RWPE1 (cell line): ENCODE measurements around the gene KIF4B.
"Not testable (repeated sequence)": the region's sequence is repeated elsewhere in the genome, so short reads cannot be mapped to it uniquely, and the experiment has no call there.

ENCODE experiments used
- CTCF ChIA-PET: fragments of 350-600 bp; sonication (Branson Sonifier 250); formaldehyde crosslinking; extraction: SDS; loops from one replicate; lab custom pipeline; 2021; lab: Yijun Ruan, JAX
- POLR2A ChIA-PET: fragments of 400-600 bp; formaldehyde crosslinking; extraction: SDS; loops from one replicate; lab custom pipeline; 2020; ENCODE audit warnings: antibody characterized with exemption; ENCODE audit not compliant: low non-redundant PET; lab: Yijun Ruan, JAX
- DNase-seq: peaks from one replicate; pipeline ENCODE4 v3.0.0; 2012; ENCODE audit warnings: low spot score
- H3K27ac ChIP-seq: fragments of 450-650 bp; 2 replicates; pipeline ENCODE4 v1.5.1; 2017
- TF ChIP-seq, protein P1 (sequence below): fragments of 450-650 bp; conservative IDR thresholded peaks from 2 replicates; pipeline ENCODE4 v1.5.1; 2017; ENCODE audit warnings: low read depth, mild to moderate bottlenecking

KIF4B gene

DNA sequence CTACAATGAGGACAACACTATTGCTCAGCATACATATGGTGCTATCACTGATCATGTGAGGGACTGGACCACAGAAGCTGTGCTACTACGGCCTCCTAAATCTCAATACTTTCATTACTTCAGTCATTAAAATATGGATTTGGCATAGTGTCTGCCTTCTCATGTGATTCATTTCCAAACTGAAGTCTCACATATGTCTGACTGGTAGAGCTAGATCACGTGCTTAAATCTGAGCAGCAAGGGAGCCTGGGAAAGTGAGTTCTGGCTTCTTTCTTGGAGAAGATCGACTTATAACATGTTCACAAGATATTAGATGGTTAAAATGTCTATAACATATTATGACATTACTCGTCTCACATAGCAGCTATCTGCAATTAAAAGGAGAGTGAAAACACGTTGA lies 8.3 kb downstream of the KIF4B start:
- POLR2A ChIA-PET, result no interaction called here
- CTCF ChIA-PET, result interaction anchor here (0.6 kb wide), 1 partner anchor 73 kb away, joined by 5 read pairs; no protein-coding TSS in a partner anchor
- TF ChIP-seq, protein P1, sequence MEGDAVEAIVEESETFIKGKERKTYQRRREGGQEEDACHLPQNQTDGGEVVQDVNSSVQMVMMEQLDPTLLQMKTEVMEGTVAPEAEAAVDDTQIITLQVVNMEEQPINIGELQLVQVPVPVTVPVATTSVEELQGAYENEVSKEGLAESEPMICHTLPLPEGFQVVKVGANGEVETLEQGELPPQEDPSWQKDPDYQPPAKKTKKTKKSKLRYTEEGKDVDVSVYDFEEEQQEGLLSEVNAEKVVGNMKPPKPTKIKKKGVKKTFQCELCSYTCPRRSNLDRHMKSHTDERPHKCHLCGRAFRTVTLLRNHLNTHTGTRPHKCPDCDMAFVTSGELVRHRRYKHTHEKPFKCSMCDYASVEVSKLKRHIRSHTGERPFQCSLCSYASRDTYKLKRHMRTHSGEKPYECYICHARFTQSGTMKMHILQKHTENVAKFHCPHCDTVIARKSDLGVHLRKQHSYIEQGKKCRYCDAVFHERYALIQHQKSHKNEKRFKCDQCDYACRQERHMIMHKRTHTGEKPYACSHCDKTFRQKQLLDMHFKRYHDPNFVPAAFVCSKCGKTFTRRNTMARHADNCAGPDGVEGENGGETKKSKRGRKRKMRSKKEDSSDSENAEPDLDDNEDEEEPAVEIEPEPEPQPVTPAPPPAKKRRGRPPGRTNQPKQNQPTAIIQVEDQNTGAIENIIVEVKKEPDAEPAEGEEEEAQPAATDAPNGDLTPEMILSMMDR, result no peak
- H3K27ac ChIP-seq, result no peak overlapping the region
- no peak for DNase-seq

DNA sequence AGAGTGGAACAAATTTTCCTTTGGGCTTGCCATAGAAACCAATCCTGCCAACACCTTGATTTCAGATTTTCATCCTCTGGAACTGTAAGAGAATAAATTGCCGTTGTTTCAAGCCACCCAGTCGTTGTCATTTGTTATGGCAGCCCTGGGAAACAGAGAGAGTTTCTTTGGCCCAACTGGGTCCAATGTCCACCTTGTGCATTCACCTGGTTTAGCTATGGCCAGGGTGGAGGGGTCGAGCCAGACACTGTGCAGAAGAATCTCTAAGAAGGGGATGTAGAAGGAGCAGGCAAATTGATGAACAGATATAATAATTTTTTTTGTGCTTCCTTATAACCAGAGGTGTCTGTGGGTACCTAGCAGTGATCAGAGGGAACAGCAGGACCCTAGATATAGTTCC lies 9.8 kb downstream of the KIF4B start:
- POLR2A ChIA-PET, result no interaction called here
- TF ChIP-seq, protein P1, result no peak
- DNase-seq, result no peak
- CTCF ChIA-PET, result no interaction called here
- no peak overlapping the region for H3K27ac ChIP-seq

DNA sequence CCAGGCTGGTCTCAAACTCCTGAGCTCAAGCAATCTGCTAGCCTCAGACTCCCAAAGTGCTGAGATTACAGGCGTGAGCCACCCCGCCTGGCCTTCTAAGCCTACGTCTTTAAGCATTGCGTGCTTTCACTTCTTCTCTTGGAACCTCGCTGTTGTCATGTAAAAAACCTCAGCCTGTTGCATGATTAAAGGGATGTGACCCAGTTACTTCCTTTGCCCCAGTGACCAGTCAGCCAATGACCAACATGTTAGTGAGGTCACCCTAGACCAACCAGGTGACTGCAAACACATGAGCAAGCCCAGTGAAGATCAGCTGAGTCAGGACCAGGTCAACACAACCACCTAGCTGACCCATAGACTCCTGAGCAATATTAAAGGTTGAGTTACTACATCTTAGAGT lies 10.5 kb downstream of the KIF4B start:
- ChIA-PET POLR2A (no interaction called here), CTCF (no interaction called here)
- DNase-seq, result no peak
- H3K27ac ChIP-seq, result no peak overlapping the region
- TF ChIP-seq, protein P1, result no peak

DNA sequence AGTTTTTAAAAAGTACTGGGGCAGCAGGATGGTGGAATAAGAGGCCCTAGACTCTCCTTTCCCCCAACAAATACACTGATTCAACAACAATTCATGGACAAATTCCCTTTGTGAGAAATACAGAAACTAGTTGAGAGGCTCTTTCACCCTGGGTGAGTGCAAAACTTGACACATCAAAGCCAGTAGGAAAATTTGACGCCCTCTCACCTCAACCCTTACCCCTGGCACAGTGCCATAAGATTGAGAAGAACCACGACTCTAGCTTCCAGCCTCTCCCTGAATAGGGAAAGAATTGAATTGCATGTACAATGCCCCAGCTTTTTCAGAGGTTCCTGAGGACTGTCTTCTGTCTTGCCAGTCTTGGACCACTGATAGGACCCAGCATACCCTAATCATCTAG lies 12.3 kb downstream of the KIF4B start:
- ChIA-PET POLR2A (no interaction called here), CTCF (interaction anchor here (0.8 kb wide), 1 partner anchor 54 kb away, joined by 3 read pairs; no protein-coding TSS in a partner anchor)
- DNase-seq, result no peak
- no peak overlapping the region for H3K27ac ChIP-seq
- TF ChIP-seq, protein P1, result no peak

DNA sequence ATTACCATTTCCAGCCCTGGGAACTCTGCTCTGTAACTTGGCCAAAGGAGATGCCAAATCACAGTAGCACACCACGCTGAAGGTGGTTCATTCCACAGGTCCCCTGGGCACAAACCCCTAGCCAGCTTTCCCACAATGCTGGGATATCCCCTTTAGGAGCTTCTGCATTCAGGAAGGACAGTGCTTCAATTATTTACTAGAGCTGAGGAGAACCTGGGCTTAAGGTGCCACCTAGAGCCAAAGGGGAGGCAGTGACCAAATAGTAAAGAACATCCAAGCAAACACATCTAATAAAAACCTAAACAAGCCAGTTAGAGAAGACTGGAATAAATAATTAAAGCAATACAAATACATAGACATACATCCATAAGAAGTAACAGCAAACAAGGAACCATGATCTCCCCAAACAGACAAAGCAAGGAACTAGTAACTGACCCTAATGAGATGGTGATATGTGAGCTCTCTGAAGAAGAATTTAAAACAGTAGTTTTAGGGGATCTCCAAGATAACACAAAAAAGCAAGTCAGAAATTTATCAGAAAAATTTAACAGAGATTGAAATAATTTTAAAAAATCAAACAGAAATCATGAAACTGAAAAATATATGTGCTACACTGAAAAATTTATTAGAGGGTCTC lies 14.6 kb downstream of the KIF4B start:
- TF ChIP-seq, protein P1, result peak; percentile 18; the same call in 1 of the 2 replicates
- DNase-seq, result peak; percentile 48
- ChIA-PET CTCF (interaction anchor here (0.6 to 1.0 kb wide), 5 partner anchors 53 to 727 kb away, joined by 3 to 5 read pairs (median 3); no protein-coding TSS in a partner anchor), POLR2A (no interaction called here)
- H3K27ac ChIP-seq, result no peak overlapping the region

DNA sequence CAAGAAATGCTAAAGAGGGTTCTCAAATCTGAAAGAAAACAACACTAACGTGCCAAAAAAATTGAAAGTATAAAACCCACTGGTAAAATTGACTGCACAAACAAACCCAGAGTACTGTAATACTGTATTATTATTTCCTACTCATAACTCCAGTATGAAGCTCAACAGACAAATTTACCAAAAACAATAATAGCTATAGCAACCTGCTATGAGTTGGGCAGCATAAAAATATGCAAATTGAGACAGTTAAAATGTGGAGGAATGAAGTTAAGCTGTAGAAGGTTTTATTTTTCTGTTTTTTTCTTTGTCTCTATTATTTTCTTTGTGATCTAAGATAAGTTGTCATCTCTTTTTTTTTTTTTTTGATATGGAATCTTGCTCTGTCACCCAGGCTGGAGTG lies 15.7 kb downstream of the KIF4B start:
- POLR2A ChIA-PET, result no interaction called here
- DNase-seq, result no peak
- CTCF ChIA-PET, result interaction anchor here (0.7 kb wide), 1 partner anchor 1707 kb away, joined by 3 read pairs; no protein-coding TSS in a partner anchor
- H3K27ac ChIP-seq, result no peak overlapping the region
- TF ChIP-seq, protein P1, result no peak

DNA sequence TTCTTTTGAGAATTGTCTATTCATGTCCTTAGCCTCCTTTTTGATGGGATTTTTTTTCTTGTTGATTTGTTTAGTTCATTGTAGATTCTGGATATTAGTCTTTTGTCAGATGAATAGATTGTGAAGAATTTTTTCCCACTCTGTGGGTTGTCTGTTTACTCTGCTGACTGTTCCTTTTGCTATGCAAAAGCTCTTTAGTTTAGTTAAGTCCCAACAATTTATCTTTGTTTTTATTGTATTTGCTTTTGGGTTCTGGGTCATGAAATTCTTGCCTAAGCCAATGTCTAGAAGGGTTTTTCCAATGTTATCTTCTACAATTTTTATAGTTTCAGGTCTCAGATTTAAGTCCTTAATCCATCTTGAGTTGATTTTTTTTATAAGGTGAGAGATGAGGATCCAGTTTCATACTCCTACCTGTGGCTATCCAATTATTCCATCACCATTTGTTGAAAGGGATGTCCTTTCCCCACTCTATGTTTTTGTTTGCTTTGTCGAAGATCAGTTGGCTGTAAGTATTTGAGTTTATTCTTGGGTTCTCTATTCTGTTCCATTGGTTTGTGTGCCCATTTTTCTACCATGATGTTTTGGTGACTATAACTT lies 20.7 kb downstream of the KIF4B start:
- H3K27ac ChIP-seq, POLR2A ChIA-PET, CTCF ChIA-PET, DNase-seq: not testable (repeated sequence)

DNA sequence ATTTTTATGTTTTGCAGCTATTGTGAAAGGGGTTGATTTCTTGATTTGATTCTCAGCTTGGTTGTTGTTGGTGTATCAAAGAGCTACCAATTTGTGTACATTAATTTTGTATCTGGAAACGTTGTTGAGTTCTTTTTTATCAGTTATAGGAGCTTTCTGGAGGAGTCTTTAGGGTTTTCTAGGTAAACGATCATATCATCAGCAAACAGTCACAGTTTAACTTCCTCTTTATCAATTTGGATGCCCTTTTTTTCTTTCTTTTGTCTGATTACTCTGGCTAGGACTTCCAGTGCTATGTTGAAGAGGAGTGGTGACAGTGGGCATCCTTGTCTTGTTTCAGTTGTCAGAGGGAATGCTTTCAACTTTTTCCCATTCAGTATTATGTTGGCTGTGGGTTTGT lies 21.5 kb downstream of the KIF4B start:
- DNase-seq, CTCF ChIA-PET, H3K27ac ChIP-seq, POLR2A ChIA-PET: not testable (repeated sequence)
